H1 (cell line): ENCODE results near the gene SPAM1. TPM values are rescaled to one million over a fixed set of nuclear protein-coding genes. Genes with fewer than 3 reads are reported as not detected.

Experiments
- CHD2 ChIP-seq: IDR thresholded peaks from 2 replicates; pipeline ENCODE4 v1.6.1; 2012; ENCODE audit warnings: low read length, improper control_type of control experiment
- RNF2 ChIP-seq: fragments of 200-900, 300-1000 bp; sonication (generic); IDR thresholded peaks from 2 replicates; pipeline ENCODE4 v1.7.1; 2016; ENCODE audit warnings: borderline replicate concordance, low read depth, mild to moderate bottlenecking, antibody characterized with exemption, low read length; ENCODE audit not compliant: poor library complexity, severe bottlenecking; ENCODE audit errors: missing control alignments
- polyA plus RNA-seq, 7 experiments: library from polyadenylated mRNA; depleted of rRNA in 3 of 7; stranded (reverse) in 5 of 7; unstranded in 2 of 7; fragments of >200 nt in 5 of 7; fragments of 200-250 nt in 2 of 7; gene quantifications; 1 replicate in 5 of 7; 2 replicates in 1 of 7; 4 replicates in 1 of 7; pipeline versions ENCODE4 v1.2.1 to v1.2.3, GENCODE V29; 2011 to 2013; ENCODE audit warnings: missing spikeins in 2 of 7, mixed read lengths in 2 of 7
- total RNA-seq: library from RNA; stranded (reverse); fragmentation: NEBNext Ultra II Directional; extraction: Animal tissue kit (Norgen Biotek cat#: 25700); gene quantifications from 2 replicates; pipeline ENCODE4 v1.2.1, GENCODE V29; 2021
- TF ChIP-seq, protein P1 (sequence below): IDR thresholded peaks from 2 replicates; pipeline ENCODE4 v1.6.1; 2011; ENCODE audit warnings: low read length, improper control_type of control experiment

SPAM1 gene
- total and polyA plus RNA-seq, 2 of the 8 experiments (the other 6 are each of a cell fraction or from before 2014, with no cell fraction given), result not detected

DNA sequence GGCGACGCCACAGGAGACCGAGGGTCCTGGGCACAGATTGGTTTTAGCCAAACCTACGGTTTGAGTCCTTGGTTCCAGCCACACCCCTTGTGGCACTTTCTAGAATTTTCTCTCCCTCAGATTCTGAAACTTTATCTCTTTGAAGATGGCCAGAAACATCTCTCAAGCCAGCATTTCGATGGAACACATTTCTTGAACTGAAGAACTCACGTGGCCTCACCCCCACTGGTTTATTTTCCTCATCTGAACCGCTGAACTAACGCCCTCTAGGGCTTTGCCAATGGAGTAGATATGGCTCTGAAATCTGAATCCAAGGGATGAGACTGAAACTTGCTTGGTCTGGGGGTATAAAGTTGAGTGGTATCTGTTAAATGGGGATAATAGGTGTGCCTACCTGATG is 6.7 kb upstream of the SPAM1 start (continued):
- TF ChIP-seq, protein P1, sequence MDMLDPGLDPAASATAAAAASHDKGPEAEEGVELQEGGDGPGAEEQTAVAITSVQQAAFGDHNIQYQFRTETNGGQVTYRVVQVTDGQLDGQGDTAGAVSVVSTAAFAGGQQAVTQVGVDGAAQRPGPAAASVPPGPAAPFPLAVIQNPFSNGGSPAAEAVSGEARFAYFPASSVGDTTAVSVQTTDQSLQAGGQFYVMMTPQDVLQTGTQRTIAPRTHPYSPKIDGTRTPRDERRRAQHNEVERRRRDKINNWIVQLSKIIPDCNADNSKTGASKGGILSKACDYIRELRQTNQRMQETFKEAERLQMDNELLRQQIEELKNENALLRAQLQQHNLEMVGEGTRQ, result no peak
- TF ChIP-seq RNF2, result no peak
- TF ChIP-seq CHD2, result no peak
